SK-N-SH (cell line): ENCODE measurements around the gene CHMP4A.

ENCODE experiments used
- EZH2phosphoT487 ChIP-seq: fragments of 200-600 bp; sonication (generic); IDR thresholded peaks from 2 replicates; pipeline ENCODE4 v1.6.1; 2017; ENCODE audit warnings: low read depth, mixed run types, mild to moderate bottlenecking, antibody characterized with exemption, moderate library complexity, borderline replicate concordance
- POLR2AphosphoS5 ChIP-seq: IDR thresholded peaks from 2 replicates; pipeline ENCODE4 v1.6.1; 2012; ENCODE audit warnings: low read depth, low read length
- REST ChIP-seq: IDR thresholded peaks from 2 replicates; pipeline ENCODE4 v1.6.1; 2012; ENCODE audit warnings: mild to moderate bottlenecking, low read depth, low read length, moderate library complexity
- RFX5 ChIP-seq: IDR thresholded peaks from 2 replicates; pipeline ENCODE4 v1.6.1; 2012; ENCODE audit warnings: mild to moderate bottlenecking, improper control_type of control experiment, low read length
- YY1 ChIP-seq: IDR thresholded peaks from 2 replicates; pipeline ENCODE4 v1.4.0; 2012; ENCODE audit warnings: low read depth, mild to moderate bottlenecking
- TF ChIP-seq, protein P1 (sequence below): fragments of 200-600 bp; sonication (generic); IDR thresholded peaks from 2 replicates; pipeline ENCODE4 v1.6.1; 2017; ENCODE audit warnings: antibody characterized with exemption, mild to moderate bottlenecking, moderate library complexity

DNA sequence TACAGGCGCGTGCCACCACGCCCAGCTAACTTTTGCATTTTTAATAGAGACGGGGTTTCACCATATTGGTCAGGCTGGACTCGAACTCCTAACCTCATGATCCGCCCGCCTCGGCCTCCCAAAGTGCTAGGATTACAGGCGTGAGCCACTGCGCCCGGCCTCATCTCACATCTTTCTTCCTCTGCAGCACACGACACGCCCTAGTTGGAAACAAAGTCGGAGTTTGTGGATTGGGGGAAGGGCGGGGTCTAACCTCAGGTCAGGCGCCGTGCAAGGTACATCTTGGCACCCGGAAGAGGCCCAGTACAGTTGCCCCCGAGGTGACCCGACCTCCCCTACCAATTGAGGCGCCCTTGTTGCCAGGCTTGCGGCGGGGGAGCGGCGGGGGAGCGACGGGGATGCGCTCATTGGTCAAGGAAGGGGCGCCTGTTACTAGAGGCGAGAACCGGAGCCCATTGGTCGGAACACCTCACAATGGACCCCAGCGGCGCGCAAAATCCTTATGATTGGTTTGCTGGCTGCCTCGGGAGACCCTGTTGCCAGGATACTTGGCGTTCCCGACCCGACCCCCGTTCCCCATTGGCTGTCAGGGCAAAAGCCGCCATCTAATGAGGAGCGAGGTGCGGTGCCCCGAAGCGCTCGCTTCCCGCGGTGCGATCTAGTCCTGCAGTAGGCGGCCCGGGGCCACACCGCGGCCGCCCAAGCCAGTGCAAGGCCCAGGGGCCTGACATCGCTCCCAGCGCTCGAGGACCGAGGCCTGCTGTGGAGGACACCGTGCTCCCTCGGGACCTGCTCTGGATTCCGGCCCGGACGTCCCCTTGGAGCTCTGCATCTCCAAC is 41.6 kb downstream of the CHMP4A start, which contains the start of gene REC8:
- TF ChIP-seq, protein P1, sequence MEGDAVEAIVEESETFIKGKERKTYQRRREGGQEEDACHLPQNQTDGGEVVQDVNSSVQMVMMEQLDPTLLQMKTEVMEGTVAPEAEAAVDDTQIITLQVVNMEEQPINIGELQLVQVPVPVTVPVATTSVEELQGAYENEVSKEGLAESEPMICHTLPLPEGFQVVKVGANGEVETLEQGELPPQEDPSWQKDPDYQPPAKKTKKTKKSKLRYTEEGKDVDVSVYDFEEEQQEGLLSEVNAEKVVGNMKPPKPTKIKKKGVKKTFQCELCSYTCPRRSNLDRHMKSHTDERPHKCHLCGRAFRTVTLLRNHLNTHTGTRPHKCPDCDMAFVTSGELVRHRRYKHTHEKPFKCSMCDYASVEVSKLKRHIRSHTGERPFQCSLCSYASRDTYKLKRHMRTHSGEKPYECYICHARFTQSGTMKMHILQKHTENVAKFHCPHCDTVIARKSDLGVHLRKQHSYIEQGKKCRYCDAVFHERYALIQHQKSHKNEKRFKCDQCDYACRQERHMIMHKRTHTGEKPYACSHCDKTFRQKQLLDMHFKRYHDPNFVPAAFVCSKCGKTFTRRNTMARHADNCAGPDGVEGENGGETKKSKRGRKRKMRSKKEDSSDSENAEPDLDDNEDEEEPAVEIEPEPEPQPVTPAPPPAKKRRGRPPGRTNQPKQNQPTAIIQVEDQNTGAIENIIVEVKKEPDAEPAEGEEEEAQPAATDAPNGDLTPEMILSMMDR, result no peak
- TF ChIP-seq POLR2AphosphoS5, result no peak; the same call in 1 of the 2 replicates
- TF ChIP-seq RFX5, result peak; percentile 95
- TF ChIP-seq REST, result no peak
- TF ChIP-seq YY1, result no peak
- no peak for TF ChIP-seq EZH2phosphoT487
